Measurements from ENCODE around the gene ZNF850.
A peak's percentile ranks its signal among the peaks of the same experiment; 100 is the strongest.
"Not testable (repeated sequence)": the region's sequence is repeated elsewhere in the genome, so short reads cannot be mapped to it uniquely, and the experiment has no call there.

ZNF850 gene

GRCh38 chr19:36772311-36773222 is at the start of gene ZNF850:
Gene ZNF850 (minus strand): TSS chr19:36772807. CDS start chr19:36762606, 10,201 bp downstream.
- DNase-seq: peak; percentile 80 to 89 (median 88)

GRCh38 chr19:36821758-36822157 is 49.2 kb upstream of the ZNF850 start:
- no peak for DNase-seq

GRCh38 chr19:36819130-36819630 is 46.6 kb upstream of the ZNF850 start:
- DNase-seq: no peak

GRCh38 chr19:36807029-36807428 is 34.4 kb upstream of the ZNF850 start:
- no peak for DNase-seq

- DNase-seq: no peak
Measured at GRCh38 chr19:36805364-36805763, 32.8 kb upstream of the ZNF850 start.

GRCh38 chr19:36797786-36798108 is 25.1 kb upstream of the ZNF850 start:
- no peak for DNase-seq

- no peak for DNase-seq
Measured at GRCh38 chr19:36796714-36796992, 24.0 kb upstream of the ZNF850 start.

- DNase-seq: not testable (repeated sequence)
Measured at GRCh38 chr19:36791420-36792141, 19.0 kb upstream of the ZNF850 start.

- DNase-seq: no peak
Measured at GRCh38 chr19:36775768-36776167, 3.2 kb upstream of the ZNF850 start.

- no peak for DNase-seq
Measured at GRCh38 chr19:36773223-36773579, 594 bp upstream of the ZNF850 start.

GRCh38 chr19:36771261-36772231 is 1.1 kb downstream of the ZNF850 start:
- no peak for DNase-seq

GRCh38 chr19:36750066-36750691 is 22.4 kb downstream of the ZNF850 start:
- DNase-seq: no peak

- DNase-seq: not testable (repeated sequence)
Measured at GRCh38 chr19:36749613-36750012, 23.0 kb downstream of the ZNF850 start.

GRCh38 chr19:36748431-36749275 is 24.0 kb downstream of the ZNF850 start:
- DNase-seq: no peak

GRCh38 chr19:36747750-36748149 is 24.9 kb downstream of the ZNF850 start:
- no peak for DNase-seq

GRCh38 chr19:36745870-36746269 is 26.7 kb downstream of the ZNF850 start:
- DNase-seq: no peak

GRCh38 chr19:36736166-36736565 is 36.4 kb downstream of the ZNF850 start:
- DNase-seq: not testable (repeated sequence)

GRCh38 chr19:36719687-36720556 is 52.7 kb downstream of the ZNF850 start:
- no peak for DNase-seq

GRCh38 chr19:36709423-36709822 is 63.2 kb downstream of the ZNF850 start:
- no peak for DNase-seq

GRCh38 chr19:36707134-36707533 is 65.5 kb downstream of the ZNF850 start:
- no peak for DNase-seq

- DNase-seq: no peak
Measured at GRCh38 chr19:36688058-36688457, 84.5 kb downstream of the ZNF850 start.

All from activated naive CD4-positive, alpha-beta T cell (primary cell).